ENCODE data around the gene EIF1.
"Not testable (repeated sequence)": the region's sequence is repeated elsewhere in the genome, so short reads cannot be mapped to it uniquely, and the experiment has no call there.

The EIF1 gene

GRCh38 chr17:41688641-41689496 is at the start of gene EIF1:
TSS of gene EIF1 (plus strand) at chr17:41688885. CDS start at chr17:41689039, 154 bp downstream.
- peak; percentile 100 for DNase-seq (ENCODE audit: low spot score)

GRCh38 chr17:41638941-41639340 is 49.7 kb upstream of the EIF1 start:
- DNase-seq (ENCODE audit: low spot score): no peak

- no peak for DNase-seq (ENCODE audit: low spot score)
Observed at GRCh38 chr17:41639492-41640473, 48.9 kb upstream of the EIF1 start.

- DNase-seq (ENCODE audit: low spot score): not testable (repeated sequence)
Observed at GRCh38 chr17:41640596-41640995, 48.1 kb upstream of the EIF1 start.

GRCh38 chr17:41642252-41643156 is 46.2 kb upstream of the EIF1 start:
- DNase-seq (ENCODE audit: low spot score): no peak

GRCh38 chr17:41647038-41647813 is 41.5 kb upstream of the EIF1 start:
- DNase-seq (ENCODE audit: low spot score): no peak

- peak; percentile 83 for DNase-seq (ENCODE audit: low spot score)
Observed at GRCh38 chr17:41647940-41648410, 40.7 kb upstream of the EIF1 start.

GRCh38 chr17:41648411-41649195 is 40.1 kb upstream of the EIF1 start:
- DNase-seq (ENCODE audit: low spot score): peak; percentile 84

GRCh38 chr17:41649923-41650519 is 38.7 kb upstream of the EIF1 start:
- no peak for DNase-seq (ENCODE audit: low spot score)

DNA sequence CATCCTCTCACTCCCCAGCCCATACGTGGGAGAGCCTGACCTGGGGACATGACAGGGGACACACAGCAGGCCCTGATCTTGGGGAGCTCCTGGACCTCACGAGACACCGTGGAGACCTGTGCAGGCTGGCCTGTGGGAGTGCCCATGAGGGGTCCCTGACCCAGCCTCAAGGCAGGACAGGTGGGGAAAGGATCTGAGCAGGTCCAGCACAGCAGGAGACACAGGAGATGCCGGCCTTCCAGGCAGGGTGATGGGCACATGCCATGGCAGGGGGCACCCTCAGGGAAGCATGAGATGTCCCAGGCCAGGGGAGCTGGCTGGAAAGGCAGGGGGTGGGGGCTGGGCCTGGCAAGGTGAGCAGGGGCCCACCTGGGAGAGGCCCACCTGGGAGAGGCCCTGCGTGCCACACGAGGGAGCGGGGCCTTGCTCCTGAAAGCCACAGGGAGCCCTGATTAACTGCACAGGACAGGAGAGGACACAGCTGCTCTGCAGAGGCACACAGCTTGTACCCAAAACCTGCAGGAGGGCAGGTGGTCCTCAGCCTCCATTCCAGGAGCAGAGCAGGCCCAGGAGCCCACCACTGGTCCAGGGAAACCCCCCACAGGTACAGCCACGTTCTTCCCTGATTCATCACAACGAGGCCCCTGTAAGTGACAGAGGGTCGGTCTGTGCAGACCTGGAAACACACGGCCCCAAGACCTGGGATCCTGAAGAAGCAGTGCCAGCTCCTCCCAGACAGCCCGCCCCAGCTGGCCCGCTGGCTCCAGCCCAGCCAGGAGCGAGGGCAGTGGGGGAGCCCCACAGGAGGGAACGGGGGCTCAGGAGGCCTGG is 37.7 kb upstream of the EIF1 start:
- no peak for DNase-seq (ENCODE audit: low spot score)

- no peak for DNase-seq (ENCODE audit: low spot score)
Observed at GRCh38 chr17:41651625-41652460, 36.8 kb upstream of the EIF1 start.

DNA sequence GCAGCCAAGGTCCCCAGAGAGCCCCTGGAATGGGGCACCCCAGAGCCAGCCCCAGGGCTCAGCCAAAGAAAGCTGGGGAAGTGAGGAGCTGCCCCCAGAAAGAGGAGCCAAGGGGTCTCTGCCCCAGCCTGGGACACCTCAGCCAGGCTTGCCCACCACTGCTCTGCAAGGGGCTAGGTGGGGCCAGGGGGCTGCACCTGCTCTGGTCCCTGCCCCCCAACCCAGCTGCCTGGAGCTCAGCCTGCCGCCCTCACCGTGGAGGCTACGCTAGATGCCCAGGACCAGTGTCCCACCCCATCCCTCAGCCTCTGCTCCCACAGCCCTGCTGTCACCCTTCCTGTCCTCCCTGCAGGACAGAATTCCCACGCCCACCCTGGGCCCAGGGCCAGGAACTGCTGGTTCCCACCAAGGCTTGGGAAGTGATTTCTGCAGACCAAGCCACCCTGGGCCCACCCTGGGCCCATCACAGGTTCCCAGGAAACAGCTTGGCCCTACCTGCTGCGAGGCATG is 36.2 kb upstream of the EIF1 start:
- no peak for DNase-seq (ENCODE audit: low spot score)

GRCh38 chr17:41653421-41653820 is 35.3 kb upstream of the EIF1 start:
- no peak for DNase-seq (ENCODE audit: low spot score)

GRCh38 chr17:41653892-41654677 is 34.6 kb upstream of the EIF1 start:
- DNase-seq (ENCODE audit: low spot score): no peak

GRCh38 chr17:41654678-41655607 is 33.7 kb upstream of the EIF1 start:
- DNase-seq (ENCODE audit: low spot score): no peak

Data from cerebellar cortex (tissue), 1 donor.